Rectal smooth muscle tissue (tissue), 1 donor: Measurements from ENCODE around the gene GLI2.

Experiments
- H3K27ac ChIP-seq: one replicate; pipeline ENCODE4 v1.7.0; 2013; ENCODE audit warnings: low read depth, low read length, inconsistent platforms
- H3K27me3 ChIP-seq: one replicate; pipeline ENCODE4 v1.7.0; 2013; ENCODE audit warnings: low read length; ENCODE audit not compliant: control insufficient read depth, insufficient read depth
- H3K36me3 ChIP-seq: one replicate; pipeline ENCODE4 v1.7.0; 2013; ENCODE audit warnings: low read length; ENCODE audit not compliant: control insufficient read depth, insufficient read depth
- H3K4me1 ChIP-seq: one replicate; pipeline ENCODE4 v1.7.0; 2013; ENCODE audit warnings: low read length; ENCODE audit not compliant: control insufficient read depth, insufficient read depth
- H3K4me3 ChIP-seq: one replicate; pipeline ENCODE4 v1.7.0; 2013; ENCODE audit warnings: low read length
- H3K9ac ChIP-seq: one replicate; pipeline ENCODE4 v1.7.0; 2013; ENCODE audit warnings: low read length

Gene GLI2

GRCh38 chr2:120743657-120744056, 8.0 kb downstream of the GLI2 start:
- no peak overlapping the region for H3K9ac ChIP-seq
- H3K4me1 ChIP-seq: no peaks in the 10 kb centered on the region
- no peaks in the 10 kb centered on the region for H3K36me3 ChIP-seq
- H3K27me3 ChIP-seq: peaks cover 5% of the 10 kb centered on the region
- H3K27ac ChIP-seq: no peak overlapping the region
- H3K4me3 ChIP-seq: no peak overlapping the region

- Histone ChIP-seq H3K36me3 (no peaks in the 10 kb centered on the region), H3K9ac (no peak overlapping the region), H3K27me3 (peaks cover 5% of the 10 kb centered on the region), H3K4me3 (no peak overlapping the region), H3K27ac (no peak overlapping the region), H3K4me1 (no peaks in the 10 kb centered on the region)
Observed at GRCh38 chr2:120744817-120745216, 9.1 kb downstream of the GLI2 start.

- Histone ChIP-seq H3K27ac (no peak overlapping the region), H3K36me3 (no peaks in the 10 kb centered on the region), H3K4me3 (no peak overlapping the region), H3K9ac (no peak overlapping the region), H3K4me1 (no peaks in the 10 kb centered on the region), H3K27me3 (peaks cover 5% of the 10 kb centered on the region)
Observed at GRCh38 chr2:120745420-120746111, 9.9 kb downstream of the GLI2 start.

DNA sequence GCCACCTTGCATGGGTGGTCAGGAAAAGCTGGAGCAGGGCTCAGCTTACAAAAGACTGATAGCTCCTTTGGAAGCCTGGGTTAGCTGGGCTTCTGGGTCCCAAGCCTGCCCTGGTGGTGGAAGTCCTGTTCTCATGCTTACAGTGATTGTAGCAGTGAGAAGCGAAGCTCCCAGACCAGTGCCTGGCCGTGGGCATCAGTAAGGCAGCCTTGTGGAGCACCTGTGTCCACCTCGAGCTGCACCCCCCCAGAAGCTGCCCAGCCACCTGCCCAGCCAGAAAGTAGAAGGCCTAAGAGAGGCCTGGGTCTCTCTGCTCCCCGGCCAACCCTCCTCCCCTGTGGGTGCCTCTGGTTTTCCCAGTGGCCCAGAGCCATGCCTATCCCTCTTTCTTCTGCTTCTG, 10.5 kb downstream of the GLI2 start:
- H3K4me3 ChIP-seq: no peak overlapping the region
- H3K27ac ChIP-seq: no peak overlapping the region
- peaks cover under 1% of the 10 kb centered on the region for H3K27me3 ChIP-seq
- H3K36me3 ChIP-seq: no peaks in the 10 kb centered on the region
- no peaks in the 10 kb centered on the region for H3K4me1 ChIP-seq
- no peak overlapping the region for H3K9ac ChIP-seq

GRCh38 chr2:120747281-120747680, 11.6 kb downstream of the GLI2 start:
- Histone ChIP-seq H3K27ac (no peak overlapping the region), H3K36me3 (no peaks in the 10 kb centered on the region), H3K4me1 (no peaks in the 10 kb centered on the region), H3K9ac (no peak overlapping the region), H3K4me3 (no peak overlapping the region), H3K27me3 (no peaks in the 10 kb centered on the region)

GRCh38 chr2:120747706-120748105, 12.0 kb downstream of the GLI2 start:
- Histone ChIP-seq H3K36me3 (no peaks in the 10 kb centered on the region), H3K4me1 (no peaks in the 10 kb centered on the region), H3K9ac (no peak overlapping the region), H3K27ac (no peak overlapping the region), H3K4me3 (no peak overlapping the region), H3K27me3 (no peaks in the 10 kb centered on the region)

GRCh38 chr2:120748310-120748709, 12.6 kb downstream of the GLI2 start:
- Histone ChIP-seq H3K4me1 (no peaks in the 10 kb centered on the region), H3K36me3 (no peaks in the 10 kb centered on the region), H3K4me3 (no peak overlapping the region), H3K27me3 (no peaks in the 10 kb centered on the region), H3K9ac (no peak overlapping the region), H3K27ac (no peak overlapping the region)

- Histone ChIP-seq H3K4me1 (no peaks in the 10 kb centered on the region), H3K9ac (no peak overlapping the region), H3K27me3 (no peaks in the 10 kb centered on the region), H3K27ac (no peak overlapping the region), H3K36me3 (no peaks in the 10 kb centered on the region), H3K4me3 (no peak overlapping the region)
Observed at GRCh38 chr2:120748741-120749140, 13.1 kb downstream of the GLI2 start.

DNA sequence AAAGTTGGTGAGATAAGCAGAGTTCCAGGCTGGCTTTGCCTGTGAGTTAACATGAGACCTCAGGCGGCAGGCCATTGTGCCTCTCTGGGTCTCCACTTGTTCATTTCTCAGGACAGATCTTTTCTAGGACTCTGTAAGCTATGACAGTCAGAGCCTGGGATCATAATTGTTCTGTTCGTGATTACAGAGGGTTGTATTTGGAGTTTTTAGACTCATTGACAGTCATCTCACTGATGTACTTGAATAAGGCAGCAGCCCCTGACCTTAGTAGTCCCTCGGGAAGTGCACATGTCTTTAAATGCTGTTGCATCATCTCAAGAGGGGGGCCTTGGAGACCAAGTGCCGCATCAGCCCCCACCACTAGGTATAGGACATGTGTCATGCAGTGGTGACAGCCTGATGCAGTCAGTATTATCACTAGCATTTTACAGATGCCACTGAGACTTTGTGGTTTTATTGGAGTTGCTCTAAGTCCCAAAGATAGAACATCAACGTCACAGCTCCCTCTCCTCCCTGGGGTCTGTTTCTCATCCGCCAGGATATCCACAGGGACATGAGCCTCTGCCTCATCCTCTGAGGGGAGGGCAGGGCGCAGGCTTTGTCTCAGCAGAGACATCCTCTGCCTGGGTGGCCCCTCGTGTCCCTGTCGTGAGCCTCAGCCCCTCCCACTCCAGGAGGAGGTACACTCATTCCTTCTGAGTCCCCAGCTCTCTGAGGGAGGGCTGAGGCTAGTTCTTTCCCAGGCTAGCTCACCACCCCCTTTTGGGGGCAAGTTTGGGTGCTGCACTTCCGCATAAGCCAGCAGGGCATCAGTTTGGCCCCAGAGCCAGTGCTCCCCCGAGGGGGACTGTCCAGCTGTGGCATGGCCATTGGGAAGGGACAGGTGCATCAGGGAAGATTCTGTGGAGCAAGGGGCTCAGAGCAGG, 14.1 kb downstream of the GLI2 start:
- Histone ChIP-seq H3K9ac (no peak overlapping the region), H3K27me3 (no peaks in the 10 kb centered on the region), H3K4me3 (no peak overlapping the region), H3K4me1 (no peaks in the 10 kb centered on the region), H3K27ac (no peak overlapping the region), H3K36me3 (no peaks in the 10 kb centered on the region)

DNA sequence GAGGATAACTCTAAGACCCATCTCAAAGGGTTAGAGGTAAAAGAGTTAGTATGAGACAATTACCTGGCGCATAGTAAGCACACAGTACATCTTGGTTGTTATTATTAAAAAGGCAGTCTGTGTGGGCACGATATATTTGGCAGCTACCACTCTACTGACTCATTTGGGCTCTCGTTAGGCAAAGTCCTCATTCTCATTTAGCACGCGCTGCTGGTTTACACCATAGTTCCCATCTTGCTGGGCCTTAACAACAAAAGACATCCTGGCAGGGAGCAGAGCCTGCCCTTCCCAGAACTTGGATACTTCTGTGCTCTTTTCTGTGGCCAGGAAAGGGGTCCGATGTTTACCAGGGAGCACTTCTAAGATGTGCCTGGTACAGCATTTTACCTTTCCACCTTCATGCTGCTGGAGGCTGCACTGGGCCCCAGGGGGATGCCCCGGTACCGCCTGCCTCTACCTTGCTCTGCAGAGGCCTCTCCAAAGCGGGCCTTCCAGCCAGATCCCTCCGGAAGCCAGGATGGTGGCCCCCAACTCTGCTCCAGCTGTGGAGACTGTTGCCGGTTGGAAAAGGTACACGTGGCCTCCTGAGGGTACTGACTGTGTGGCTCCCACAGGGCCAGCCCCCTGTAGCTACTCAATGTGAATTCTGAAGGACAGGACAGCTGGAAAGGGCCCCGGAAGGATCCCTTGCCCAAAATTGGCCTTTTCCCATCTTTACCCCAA, 15.0 kb downstream of the GLI2 start:
- no peak overlapping the region for H3K4me3 ChIP-seq
- no peaks in the 10 kb centered on the region for H3K4me1 ChIP-seq
- H3K27me3 ChIP-seq: no peaks in the 10 kb centered on the region
- H3K27ac ChIP-seq: no peak overlapping the region
- no peaks in the 10 kb centered on the region for H3K36me3 ChIP-seq
- no peak overlapping the region for H3K9ac ChIP-seq

GRCh38 chr2:120751553-120751952, 15.9 kb downstream of the GLI2 start:
- Histone ChIP-seq H3K4me3 (no peak overlapping the region), H3K4me1 (no peaks in the 10 kb centered on the region), H3K9ac (no peak overlapping the region), H3K36me3 (no peaks in the 10 kb centered on the region), H3K27ac (no peak overlapping the region), H3K27me3 (no peaks in the 10 kb centered on the region)
